Epithelial cell of esophagus (primary cell): ENCODE measurements around the gene SORCS2.

Experiments
- DNase-seq: peaks from one replicate; pipeline ENCODE4 v3.0.0; 2010; ENCODE audit warnings: low read depth
- H3K4me3 ChIP-seq: 2 replicates; pipeline ENCODE4 v1.5.1; 2011; ENCODE audit warnings: mild to moderate bottlenecking, low read length, control low read depth
- CTCF ChIP-seq: IDR thresholded peaks from 2 replicates; pipeline ENCODE4 v1.5.1; 2011; ENCODE audit warnings: low read depth, mild to moderate bottlenecking, low read length, control low read depth, inconsistent platforms; ENCODE audit not compliant: insufficient read depth; ENCODE audit errors: missing control alignments

The SORCS2 gene

GRCh38 chr4:7343081-7343655, 150.8 kb downstream of the SORCS2 start:
- TF ChIP-seq CTCF, result no peak
- no peak overlapping the region for H3K4me3 ChIP-seq
- no peak for DNase-seq

GRCh38 chr4:7343950-7344349, 151.6 kb downstream of the SORCS2 start:
- TF ChIP-seq CTCF, result no peak
- H3K4me3 ChIP-seq, result no peak overlapping the region
- no peak for DNase-seq

DNA sequence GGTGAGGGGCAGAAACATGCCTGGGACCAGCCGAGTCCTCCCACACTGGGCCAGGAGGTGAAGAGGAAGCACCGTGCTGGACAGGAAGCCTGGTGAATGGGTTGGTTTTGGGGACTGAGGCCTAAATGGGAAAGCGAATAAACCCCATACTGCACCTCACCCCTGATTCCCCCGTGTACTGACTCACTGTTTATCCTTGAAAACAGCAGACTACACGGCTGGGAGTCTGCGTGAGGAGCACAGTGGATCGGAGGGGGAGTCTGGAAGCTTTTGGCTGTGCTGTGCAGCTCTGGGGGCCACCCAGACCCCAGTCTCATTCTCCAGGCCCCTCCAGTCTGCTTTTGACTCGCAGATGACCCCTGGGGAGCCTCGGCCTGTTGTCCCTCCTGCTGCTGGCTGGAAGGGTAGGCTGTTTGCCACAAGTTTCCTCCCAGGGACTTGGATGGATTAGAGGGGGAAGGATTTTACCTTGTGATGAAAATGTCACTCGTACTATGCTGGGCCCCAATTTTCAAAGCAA, 152.4 kb downstream of the SORCS2 start:
- TF ChIP-seq CTCF, result no peak
- no peak overlapping the region for H3K4me3 ChIP-seq

GRCh38 chr4:7347981-7348380, 155.6 kb downstream of the SORCS2 start:
- DNase-seq, result no peak
- TF ChIP-seq CTCF, result no peak
- H3K4me3 ChIP-seq, result no peak overlapping the region

More for the DNA sequence above, 152.4 kb downstream of the SORCS2 start:
- DNase-seq, result no peak

DNA sequence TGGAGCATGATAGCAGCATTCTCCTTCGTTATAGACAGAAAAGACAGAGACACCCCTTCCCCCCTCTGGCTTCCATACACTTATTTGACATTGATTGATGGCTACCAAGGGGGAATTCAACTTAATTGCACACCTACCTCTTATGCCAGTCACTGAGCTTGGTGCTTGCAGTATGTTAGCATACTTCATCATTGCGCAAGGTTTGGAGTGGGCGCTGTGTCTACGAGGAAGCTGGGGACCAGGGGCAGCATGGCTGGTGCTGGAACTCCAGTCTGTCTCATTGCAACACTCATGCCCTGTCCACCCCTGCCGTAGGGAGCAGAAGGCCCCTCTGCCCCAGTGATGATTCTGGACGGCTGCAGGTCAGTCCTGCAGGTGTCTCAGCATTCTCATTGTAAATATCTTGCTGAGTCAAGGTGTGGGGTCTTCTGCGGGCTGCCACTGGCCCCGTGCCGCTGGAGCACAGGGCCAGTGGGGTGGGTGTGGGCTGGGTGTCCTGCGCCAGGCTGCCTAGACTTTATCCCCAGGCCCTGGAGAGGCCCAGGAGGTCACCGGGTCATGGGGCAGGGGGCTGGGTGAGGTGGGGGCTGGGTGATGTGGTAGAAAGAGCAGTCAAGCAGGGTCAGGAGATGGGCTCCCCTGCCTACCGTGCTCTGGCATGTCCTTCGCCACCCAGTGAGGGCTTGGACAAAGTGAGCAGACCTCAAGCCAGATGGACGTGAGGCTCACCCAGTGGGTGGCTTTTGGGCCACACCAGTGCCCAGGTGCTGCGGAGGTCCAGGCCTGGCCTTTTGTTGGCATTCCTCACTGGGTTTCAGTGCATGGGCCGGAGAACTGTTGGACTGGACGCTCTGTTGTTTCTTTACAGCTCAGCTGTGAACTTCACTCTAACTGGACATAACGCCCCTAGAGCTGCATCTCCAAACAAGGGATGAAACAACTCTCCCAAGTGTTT, 156.9 kb downstream of the SORCS2 start:
- DNase-seq, result no peak
- no peak overlapping the region for H3K4me3 ChIP-seq
- TF ChIP-seq CTCF, result no peak

DNA sequence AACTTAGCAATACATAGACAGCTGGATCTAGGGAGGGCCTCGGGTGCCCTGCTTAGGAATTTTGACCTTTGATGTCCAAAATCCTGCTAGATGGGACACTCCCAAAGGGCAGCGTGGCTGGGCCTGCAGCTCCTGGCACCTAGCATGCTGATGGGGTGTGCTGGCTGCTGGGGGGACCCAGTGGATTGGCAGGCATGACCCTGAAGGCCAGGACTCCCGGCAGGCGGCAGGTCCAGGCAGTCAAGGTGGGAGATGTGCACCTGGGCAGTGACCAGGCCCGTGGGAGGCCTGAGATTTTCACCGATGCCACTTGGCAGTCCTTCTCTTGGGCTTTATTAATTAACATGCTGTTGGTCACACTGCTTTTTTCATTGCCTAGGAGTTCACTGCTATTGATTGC, 158.1 kb downstream of the SORCS2 start:
- no peak for TF ChIP-seq CTCF
- H3K4me3 ChIP-seq, result no peak overlapping the region
- no peak for DNase-seq
